GM21737 (cell line): ENCODE results near the gene HIBADH.
"Not testable (repeated sequence)": the region's sequence is repeated elsewhere in the genome, so short reads cannot be mapped to it uniquely, and the experiment has no call there.

Experiments
- ATAC-seq: cut with Tn5 transposase; IDR thresholded peaks from one replicate; pipeline ENCODE4 v1.9.1; 2021; ENCODE audit warnings: mild to moderate bottlenecking, moderate library complexity; ENCODE audit not compliant: unreplicated experiment

Gene HIBADH

GRCh38 chr7:27680610-27681009 is 17.9 kb upstream of the HIBADH start:
- ATAC-seq = no peak

GRCh38 chr7:27678617-27679260 is 16.1 kb upstream of the HIBADH start:
- ATAC-seq = no peak

- ATAC-seq = no peak
Observed at GRCh38 chr7:27677912-27678612, 15.4 kb upstream of the HIBADH start.

GRCh38 chr7:27674126-27674525 is 11.4 kb upstream of the HIBADH start:
- ATAC-seq = not testable (repeated sequence)

GRCh38 chr7:27671675-27672074 is 9.0 kb upstream of the HIBADH start:
- ATAC-seq = no peak

- no peak for ATAC-seq
Observed at GRCh38 chr7:27670676-27671075, 8.0 kb upstream of the HIBADH start.

GRCh38 chr7:27670177-27670576 is 7.5 kb upstream of the HIBADH start:
- ATAC-seq = no peak

GRCh38 chr7:27665531-27665930 is 2.8 kb upstream of the HIBADH start:
- no peak for ATAC-seq

GRCh38 chr7:27663989-27664331 is 1.3 kb upstream of the HIBADH start:
- ATAC-seq = no peak

GRCh38 chr7:27661811-27662489 is 733 bp downstream of the HIBADH start:
- peak; percentile 4 for ATAC-seq

- ATAC-seq = no peak
Observed at GRCh38 chr7:27656724-27657123, 6.0 kb downstream of the HIBADH start.

- ATAC-seq = no peak
Observed at GRCh38 chr7:27655184-27655583, 7.5 kb downstream of the HIBADH start.

- ATAC-seq = no peak
Observed at GRCh38 chr7:27652518-27652917, 10.2 kb downstream of the HIBADH start.

GRCh38 chr7:27651702-27652101 is 11.0 kb downstream of the HIBADH start:
- ATAC-seq = no peak

GRCh38 chr7:27650283-27650682 is 12.4 kb downstream of the HIBADH start:
- ATAC-seq = no peak

GRCh38 chr7:27647489-27647888 is 15.2 kb downstream of the HIBADH start:
- ATAC-seq = no peak

- no peak for ATAC-seq
Observed at GRCh38 chr7:27647046-27647445, 15.6 kb downstream of the HIBADH start.

GRCh38 chr7:27642271-27642670 is 20.4 kb downstream of the HIBADH start:
- ATAC-seq = no peak

GRCh38 chr7:27641581-27642230 is 21.0 kb downstream of the HIBADH start:
- ATAC-seq = peak; percentile 55

GRCh38 chr7:27640884-27641574 is 21.7 kb downstream of the HIBADH start:
- no peak for ATAC-seq

- no peak for ATAC-seq
Observed at GRCh38 chr7:27639851-27640250, 22.8 kb downstream of the HIBADH start.
